Measurements from ENCODE around the gene PHLDB1.

GRCh38 chr11:118661425-118662301 is 54.2 kb downstream of the PHLDB1 start:
- TF ChIP-seq, protein P1, sequence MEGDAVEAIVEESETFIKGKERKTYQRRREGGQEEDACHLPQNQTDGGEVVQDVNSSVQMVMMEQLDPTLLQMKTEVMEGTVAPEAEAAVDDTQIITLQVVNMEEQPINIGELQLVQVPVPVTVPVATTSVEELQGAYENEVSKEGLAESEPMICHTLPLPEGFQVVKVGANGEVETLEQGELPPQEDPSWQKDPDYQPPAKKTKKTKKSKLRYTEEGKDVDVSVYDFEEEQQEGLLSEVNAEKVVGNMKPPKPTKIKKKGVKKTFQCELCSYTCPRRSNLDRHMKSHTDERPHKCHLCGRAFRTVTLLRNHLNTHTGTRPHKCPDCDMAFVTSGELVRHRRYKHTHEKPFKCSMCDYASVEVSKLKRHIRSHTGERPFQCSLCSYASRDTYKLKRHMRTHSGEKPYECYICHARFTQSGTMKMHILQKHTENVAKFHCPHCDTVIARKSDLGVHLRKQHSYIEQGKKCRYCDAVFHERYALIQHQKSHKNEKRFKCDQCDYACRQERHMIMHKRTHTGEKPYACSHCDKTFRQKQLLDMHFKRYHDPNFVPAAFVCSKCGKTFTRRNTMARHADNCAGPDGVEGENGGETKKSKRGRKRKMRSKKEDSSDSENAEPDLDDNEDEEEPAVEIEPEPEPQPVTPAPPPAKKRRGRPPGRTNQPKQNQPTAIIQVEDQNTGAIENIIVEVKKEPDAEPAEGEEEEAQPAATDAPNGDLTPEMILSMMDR (IDR thresholded peaks at IDR 0.05; ENCODE audit: borderline replicate concordance, extremely low read depth, low read length, poor library complexity, severe bottlenecking) = no peak
- no peak for TF ChIP-seq EZH2 (IDR thresholded peaks at IDR 0.05; ENCODE audit: borderline replicate concordance, low read depth, low read length, severe bottlenecking)

Measured in DND-41 (cell line).